GM23338 (cell line): Measurements from ENCODE around the gene FNDC11. TPM values are rescaled to one million over a fixed set of nuclear protein-coding genes. Genes with fewer than 3 reads are reported as not detected.
A peak's percentile ranks its signal among the peaks of the same experiment; 100 is the strongest.

Experiments
- ATAC-seq: fragments of 200-7000 bp; cut with Tn5 transposase; 3 replicates; pipeline ENCODE4 v1.9.1; 2020
- DNase-seq: peaks from one replicate; pipeline ENCODE4 v3.0.0-alpha.2; 2015; ENCODE audit warnings: low spot score
- H2AFZ ChIP-seq: fragments of 200-600 bp; sonication (generic); 2 replicates; pipeline ENCODE4 v1.8.0; 2016; ENCODE audit warnings: antibody characterized with exemption, mild to moderate bottlenecking, moderate library complexity
- H3F3A ChIP-seq: fragments of 200-600 bp; sonication (generic); replicated peaks from 2 replicates; pipeline ENCODE4 v1.8.0; 2017; ENCODE audit warnings: antibody characterized with exemption, mixed run types, low read depth
- H3K27ac ChIP-seq: fragments of 200-600 bp; sonication (generic); 2 replicates; pipeline ENCODE4 v1.6.1; 2016; ENCODE audit warnings: low read depth
- H3K27me3 ChIP-seq: fragments of 200-600 bp; sonication (generic); 2 replicates; pipeline ENCODE4 v1.8.0; 2016; ENCODE audit warnings: mild to moderate bottlenecking, mixed run types, moderate library complexity; ENCODE audit not compliant: insufficient read depth
- H3K36me3 ChIP-seq: fragments of 200-600 bp; sonication (generic); 2 replicates; pipeline ENCODE4 v1.8.0; 2016; ENCODE audit warnings: mild to moderate bottlenecking; ENCODE audit not compliant: insufficient read depth
- H3K4me1 ChIP-seq: fragments of 200-600 bp; sonication (generic); 2 replicates; pipeline ENCODE4 v1.8.0; 2016; ENCODE audit warnings: mild to moderate bottlenecking, moderate library complexity; ENCODE audit not compliant: insufficient read depth
- H3K4me2 ChIP-seq: fragments of 200-600 bp; sonication (generic); 2 replicates; pipeline ENCODE4 v1.7.1; 2017; ENCODE audit warnings: mixed run types
- H3K4me3 ChIP-seq: fragments of 200-600 bp; sonication (generic); 2 replicates; pipeline ENCODE4 v1.6.1; 2016; ENCODE audit warnings: mixed run types
- H3K79me2 ChIP-seq: fragments of 200-600 bp; sonication (generic); replicated peaks from 2 replicates; pipeline ENCODE4 v1.8.0; 2017; ENCODE audit warnings: mild to moderate bottlenecking; ENCODE audit not compliant: insufficient read depth
- H3K9me2 ChIP-seq: fragments of 200-600 bp; sonication (generic); 2 replicates; pipeline ENCODE4 v1.8.0; 2017; ENCODE audit not compliant: insufficient read depth
- H4K20me1 ChIP-seq: fragments of 200-600 bp; sonication (generic); replicated peaks from 2 replicates; pipeline ENCODE4 v1.8.0; 2017; ENCODE audit warnings: mild to moderate bottlenecking; ENCODE audit not compliant: insufficient read depth
- H3K27ac Mint-ChIP-seq: 2 replicates; pipeline ENCODE4 v1.8.0; 2020; ENCODE audit warnings: inconsistent platforms, mild to moderate bottlenecking, moderate library complexity, mixed read lengths
- H3K27me3 Mint-ChIP-seq: 3 replicates; pipeline ENCODE4 v1.8.0; 2022; ENCODE audit warnings: low read depth, mild to moderate bottlenecking, moderate library complexity, mixed read lengths, inconsistent platforms; ENCODE audit not compliant: insufficient read depth, poor library complexity
- H3K36me3 Mint-ChIP-seq: 3 replicates; pipeline ENCODE4 v1.8.0; 2021; ENCODE audit warnings: low read depth, mild to moderate bottlenecking, inconsistent platforms, moderate library complexity, mixed read lengths
- H3K4me1 Mint-ChIP-seq: 3 replicates; pipeline ENCODE4 v1.8.0; 2020; ENCODE audit warnings: mild to moderate bottlenecking, inconsistent platforms, mixed read lengths
- H3K4me3 Mint-ChIP-seq: 3 replicates; pipeline ENCODE4 v1.8.0; 2021; ENCODE audit warnings: moderate library complexity, mild to moderate bottlenecking, inconsistent platforms, mixed read lengths
- H3K9me3 Mint-ChIP-seq: 3 replicates; pipeline ENCODE4 v1.8.0; 2020; ENCODE audit warnings: moderate library complexity, mild to moderate bottlenecking, inconsistent platforms, mixed read lengths
- CREB1 ChIP-seq: fragments of 250-450 bp; sonication (Bioruptor Pico); IDR thresholded peaks from 2 replicates; pipeline ENCODE4 v1.5.0; 2020; ENCODE audit warnings: low read depth, mild to moderate bottlenecking, moderate library complexity
- ETS1 ChIP-seq: IDR thresholded peaks from 2 replicates; pipeline ENCODE4 v1.6.1; 2016; ENCODE audit warnings: antibody characterized with exemption
- JUNB ChIP-seq: IDR thresholded peaks from one replicate; pipeline ENCODE4 v1.6.1; 2016; ENCODE audit warnings: antibody characterized with exemption; ENCODE audit not compliant: unreplicated experiment
- NANOG ChIP-seq: IDR thresholded peaks from 2 replicates; pipeline ENCODE4 v1.6.1; 2016; ENCODE audit warnings: antibody characterized with exemption, borderline replicate concordance
- POLR2AphosphoS5 ChIP-seq: IDR thresholded peaks from 2 replicates; pipeline ENCODE4 v1.6.1; 2016; ENCODE audit warnings: antibody characterized with exemption, low read depth
- STAT1 ChIP-seq: IDR thresholded peaks from one replicate; pipeline ENCODE4 v1.6.1; 2016; ENCODE audit warnings: antibody characterized with exemption; ENCODE audit not compliant: unreplicated experiment
- ZNF331 ChIP-seq: fragments of 250-450 bp; sonication (Bioruptor Pico); IDR thresholded peaks from 2 replicates; pipeline ENCODE4 v1.5.0; 2020; ENCODE audit warnings: low read depth, mild to moderate bottlenecking, moderate library complexity
- ZNF462 ChIP-seq: fragments of 250-450 bp; sonication (Bioruptor Pico); IDR thresholded peaks from 2 replicates; pipeline ENCODE4 v1.5.0; 2020; ENCODE audit warnings: mild to moderate bottlenecking, moderate library complexity
- polyA plus RNA-seq: library from polyadenylated mRNA; unstranded; fragments of >200 nt; fragmentation: Nextera tagmentation; extraction: Ambion mirVana; gene quantifications from 2 replicates; pipeline ENCODE4 v1.2.1, GENCODE V29; 2016
- total RNA-seq: library from RNA; depleted of rRNA; stranded (reverse); fragments of >200 nt; shearing (Covaris generic); gene quantifications from 2 replicates; pipeline ENCODE4 v1.2.3, GENCODE V29; 2014
- TF ChIP-seq, protein P1 (sequence below), 2 experiments: fragments of 200-600 bp in 1 of 2; sonication (generic) in 1 of 2; conservative IDR thresholded peaks; 2 replicates each; pipeline versions ENCODE4 v1.5.1 to v1.6.1; 2016 to 2017; ENCODE audit warnings: antibody characterized with exemption in 2 of 2, low read depth in 2 of 2, mild to moderate bottlenecking in 2 of 2, moderate library complexity in 1 of 2

Gene FNDC11
- total and polyA plus RNA-seq, 2 experiments from 2014 or later: 3.4 to 5.3 TPM

- DNase-seq (peak; percentile 82), ATAC-seq (peak; percentile 53)
- Mint-ChIP-seq H3K4me3 (peak overlapping the region; percentile 89), H3K9me3 (peaks cover 26% of the 10 kb centered on the region), H3K36me3 (peaks cover 38% of the 10 kb centered on the region), H3K4me1 (peaks cover 14% of the 10 kb centered on the region), H3K27ac (no peak overlapping the region), H3K27me3 (peaks cover 19% of the 10 kb centered on the region)
- Histone ChIP-seq H3K4me1 (peaks cover 12% of the 10 kb centered on the region; the same call in 1 of the 2 replicates), H3K4me3 (peak overlapping the region; percentile 86), H3K27ac (peak overlapping the region; percentile 87), H3K79me2 (peaks cover 4% of the 10 kb centered on the region; the same call in 1 of the 2 replicates), H3K4me2 (peak overlapping the region; percentile 95), H4K20me1 (no peaks in the 10 kb centered on the region; the same call in 1 of the 2 replicates), H3K9me2 (no peaks in the 10 kb centered on the region), H2AFZ (peak overlapping the region; percentile 84; the same call in 1 of the 2 replicates), H3F3A (peaks cover 12% of the 10 kb centered on the region; the same call in 1 of the 2 replicates), H3K36me3 (no peaks in the 10 kb centered on the region), H3K27me3 (no peaks in the 10 kb centered on the region)
- TF ChIP-seq, protein P1, sequence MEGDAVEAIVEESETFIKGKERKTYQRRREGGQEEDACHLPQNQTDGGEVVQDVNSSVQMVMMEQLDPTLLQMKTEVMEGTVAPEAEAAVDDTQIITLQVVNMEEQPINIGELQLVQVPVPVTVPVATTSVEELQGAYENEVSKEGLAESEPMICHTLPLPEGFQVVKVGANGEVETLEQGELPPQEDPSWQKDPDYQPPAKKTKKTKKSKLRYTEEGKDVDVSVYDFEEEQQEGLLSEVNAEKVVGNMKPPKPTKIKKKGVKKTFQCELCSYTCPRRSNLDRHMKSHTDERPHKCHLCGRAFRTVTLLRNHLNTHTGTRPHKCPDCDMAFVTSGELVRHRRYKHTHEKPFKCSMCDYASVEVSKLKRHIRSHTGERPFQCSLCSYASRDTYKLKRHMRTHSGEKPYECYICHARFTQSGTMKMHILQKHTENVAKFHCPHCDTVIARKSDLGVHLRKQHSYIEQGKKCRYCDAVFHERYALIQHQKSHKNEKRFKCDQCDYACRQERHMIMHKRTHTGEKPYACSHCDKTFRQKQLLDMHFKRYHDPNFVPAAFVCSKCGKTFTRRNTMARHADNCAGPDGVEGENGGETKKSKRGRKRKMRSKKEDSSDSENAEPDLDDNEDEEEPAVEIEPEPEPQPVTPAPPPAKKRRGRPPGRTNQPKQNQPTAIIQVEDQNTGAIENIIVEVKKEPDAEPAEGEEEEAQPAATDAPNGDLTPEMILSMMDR (conservative IDR thresholded peaks at IDR 0.05; ENCODE audit: low read depth in 2 of 2): peak in 1 of 2 experiments; percentile 3; a peak in 1 of 4 replicates
- no peak for TF ChIP-seq ZNF331
Measured at GRCh38 chr20:63519668-63520503, 34.1 kb upstream of the FNDC11 start.

DNA sequence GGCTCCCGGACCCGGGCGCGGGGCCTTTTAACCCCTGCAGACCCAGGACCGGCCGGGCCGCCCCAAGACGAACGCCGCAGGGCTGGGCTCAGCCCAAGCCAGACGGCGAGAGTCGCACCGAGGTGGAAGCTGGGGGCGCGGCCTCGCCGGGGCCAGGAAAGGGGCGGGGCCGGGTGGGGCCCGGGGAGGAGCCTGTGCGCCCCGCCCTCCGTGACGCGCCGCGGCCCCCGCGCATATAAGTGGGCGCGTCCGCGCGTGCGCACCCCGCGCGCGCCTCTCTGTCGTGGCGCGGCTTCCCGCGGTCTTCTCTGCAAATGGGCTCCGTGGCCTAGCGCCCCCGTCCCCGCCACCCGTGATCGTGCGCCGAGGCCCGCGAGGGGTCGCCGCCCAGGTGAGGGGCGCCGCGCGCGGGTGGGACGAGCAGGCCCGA lies 33.4 kb upstream of the FNDC11 start, which contains the start of gene PPDPF:
TSS of gene PPDPF (plus strand) at position 262 of the 430 bp plus-strand sequence. CDS start 544 bp downstream, outside the sequence.
- peaks cover 14% of the 10 kb centered on the region for H3K4me1 Mint-ChIP-seq
- no peak for TF ChIP-seq STAT1
- no peak for TF ChIP-seq NANOG
- peak; percentile 57; the same call in 1 of the 2 replicates for TF ChIP-seq POLR2AphosphoS5
- TF ChIP-seq ZNF462 (CRISPR knock-in tag): no peak
- TF ChIP-seq JUNB: no peak
- peak; percentile 26; the same call in 1 of the 2 replicates for TF ChIP-seq ETS1
- peak; percentile 87 for TF ChIP-seq CREB1 (CRISPR knock-in tag)

More for the DNA sequence above, 33.4 kb upstream of the FNDC11 start, which contains the start of gene PPDPF:
- Histone ChIP-seq H3K27ac (peak within 1 kb of the TSS; percentile 87), H3K79me2 (peaks cover 4% of the 10 kb centered on the region; the same call in 1 of the 2 replicates), H3K4me1 (peaks cover 12% of the 10 kb centered on the region; the same call in 1 of the 2 replicates), H3K36me3 (no peaks in the 10 kb centered on the region), H3K4me3 (peak within 1 kb of the TSS; percentile 86), H3K27me3 (no peaks in the 10 kb centered on the region), H2AFZ (peak within 1 kb of the TSS; percentile 84; the same call in 1 of the 2 replicates), H3K9me2 (no peaks in the 10 kb centered on the region), H3K4me2 (peak within 1 kb of the TSS; percentile 95), H3F3A (peaks cover 13% of the 10 kb centered on the region; the same call in 1 of the 2 replicates), H4K20me1 (no peaks in the 10 kb centered on the region; the same call in 1 of the 2 replicates)
- Mint-ChIP-seq H3K27me3 (peaks cover 22% of the 10 kb centered on the region), H3K4me3 (peak within 1 kb of the TSS; percentile 89), H3K9me3 (peaks cover 28% of the 10 kb centered on the region), H3K36me3 (peaks cover 40% of the 10 kb centered on the region), H3K27ac (peak within 1 kb of the TSS; percentile 89)
- DNase-seq (peak; percentile 86), ATAC-seq (peak; percentile 67)
